DMS153 treated with DMSO at 0.1 percent for 48 hours (cell line): Measurements from ENCODE around the gene SCCPDH.
A peak's percentile ranks its signal among the peaks of the same experiment; 100 is the strongest.
"Not testable (repeated sequence)": the region's sequence is repeated elsewhere in the genome, so short reads cannot be mapped to it uniquely, and the experiment has no call there.

Experiments
- DNase-seq: peaks from one replicate; lab custom pipeline; 2025; ENCODE audit not compliant: unreplicated experiment; lab: John Stamatoyannopoulos, UW

The SCCPDH gene, protein sequence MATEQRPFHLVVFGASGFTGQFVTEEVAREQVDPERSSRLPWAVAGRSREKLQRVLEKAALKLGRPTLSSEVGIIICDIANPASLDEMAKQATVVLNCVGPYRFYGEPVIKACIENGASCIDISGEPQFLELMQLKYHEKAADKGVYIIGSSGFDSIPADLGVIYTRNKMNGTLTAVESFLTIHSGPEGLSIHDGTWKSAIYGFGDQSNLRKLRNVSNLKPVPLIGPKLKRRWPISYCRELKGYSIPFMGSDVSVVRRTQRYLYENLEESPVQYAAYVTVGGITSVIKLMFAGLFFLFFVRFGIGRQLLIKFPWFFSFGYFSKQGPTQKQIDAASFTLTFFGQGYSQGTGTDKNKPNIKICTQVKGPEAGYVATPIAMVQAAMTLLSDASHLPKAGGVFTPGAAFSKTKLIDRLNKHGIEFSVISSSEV

DNA sequence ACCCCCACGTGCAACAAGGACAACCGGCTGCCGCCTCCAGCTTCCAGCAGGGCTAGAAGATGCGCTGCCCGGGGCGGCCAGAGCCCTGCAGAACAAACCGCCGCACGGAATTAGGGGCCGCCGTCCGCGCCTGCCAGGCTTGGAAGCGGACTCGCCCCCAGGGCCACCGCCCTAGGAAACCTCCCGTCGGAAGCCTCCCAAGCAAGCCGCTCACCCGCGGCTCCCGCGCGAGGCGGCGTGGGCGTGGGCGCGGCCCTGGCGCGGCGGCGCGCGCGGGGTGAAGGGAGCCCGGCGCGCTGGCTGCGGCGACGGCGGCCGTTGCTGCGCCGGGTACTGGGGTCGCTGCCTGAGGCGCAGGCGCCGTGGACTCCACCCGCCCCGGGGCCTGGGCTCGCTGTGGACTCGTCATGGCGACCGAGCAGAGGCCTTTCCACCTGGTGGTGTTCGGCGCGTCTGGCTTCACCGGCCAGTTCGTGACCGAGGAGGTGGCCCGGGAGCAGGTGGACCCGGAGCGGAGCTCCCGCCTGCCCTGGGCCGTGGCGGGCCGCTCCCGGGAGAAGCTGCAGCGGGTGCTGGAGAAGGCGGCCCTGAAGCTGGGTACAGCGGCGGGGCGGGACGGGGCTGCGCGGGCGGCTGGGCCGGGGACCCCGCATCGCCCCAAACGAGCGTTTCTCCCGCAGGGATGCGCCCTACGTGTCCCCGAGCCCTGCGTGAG lies at the start of gene SCCPDH:
Gene SCCPDH (plus strand): TSS at position 394 of the 715 bp plus-strand sequence. CDS start 14 bp downstream, at position 408.
- DNase-seq: peak; percentile 78

DNA sequence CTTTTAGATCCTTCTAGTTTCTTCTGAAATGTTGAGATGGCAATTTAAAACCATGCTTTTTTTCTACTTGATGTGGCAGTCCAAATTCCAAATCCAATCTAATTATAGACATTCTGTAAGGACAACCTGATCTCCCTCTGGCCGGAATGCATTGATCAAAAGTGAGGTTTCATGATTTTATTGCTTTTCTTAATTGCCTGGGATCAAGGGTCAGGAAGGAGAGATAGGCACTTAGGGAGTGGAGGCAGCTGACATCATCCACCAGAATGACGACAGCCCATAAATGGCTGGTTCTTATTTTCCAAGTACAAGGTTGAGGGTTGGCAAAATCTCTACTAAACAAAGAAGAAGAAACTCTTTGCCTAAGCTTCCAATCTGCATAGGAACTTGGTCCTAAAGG lies 46.4 kb upstream of the SCCPDH start:
- DNase-seq: no peak

DNA sequence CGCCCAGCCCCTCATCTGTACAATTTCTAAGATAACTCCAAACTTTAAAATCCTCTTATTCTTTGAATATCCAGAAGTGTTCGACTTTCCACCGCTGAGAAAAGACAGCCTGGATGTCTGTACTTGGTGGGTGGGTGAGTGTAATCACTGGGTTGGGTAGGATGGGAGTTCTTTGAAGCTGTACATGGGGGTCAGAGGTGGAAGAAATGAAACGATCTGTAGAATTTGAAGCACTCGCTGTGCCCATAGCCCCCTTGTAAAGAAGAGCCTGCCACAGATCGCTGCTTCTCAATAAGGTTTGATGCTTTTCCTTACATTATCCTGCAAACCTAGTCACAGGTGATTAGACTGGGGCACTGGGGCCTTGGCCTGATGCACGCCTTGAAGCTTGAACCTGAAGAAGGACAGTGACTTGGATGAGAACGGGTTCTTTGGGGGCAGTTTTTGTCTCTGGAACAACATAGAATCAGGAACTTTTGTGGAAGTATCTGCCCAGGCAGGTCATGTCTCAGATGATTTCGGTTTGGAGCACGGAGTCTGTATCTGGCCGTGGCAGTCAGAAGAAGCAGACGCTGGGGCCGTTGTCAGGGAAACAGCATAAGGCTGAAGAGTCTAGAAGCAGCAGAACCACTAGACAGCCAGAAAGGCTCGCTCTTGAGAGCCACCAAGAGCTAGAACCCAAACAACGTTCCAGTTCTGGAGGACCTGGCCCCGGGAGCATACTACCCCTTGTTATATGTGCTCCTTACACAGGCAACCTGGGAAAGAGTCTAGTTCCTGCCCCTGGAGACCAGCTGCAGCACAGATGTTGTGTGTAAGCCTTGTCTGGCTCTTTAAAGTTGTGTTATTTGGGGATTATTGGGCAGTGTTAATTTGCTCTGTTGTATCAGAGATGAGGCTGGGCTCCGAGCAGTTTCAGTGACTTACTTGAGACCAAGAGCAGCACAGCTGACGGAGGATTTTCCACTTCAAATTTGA lies 45.1 kb upstream of the SCCPDH start:
- DNase-seq: no peak

DNA sequence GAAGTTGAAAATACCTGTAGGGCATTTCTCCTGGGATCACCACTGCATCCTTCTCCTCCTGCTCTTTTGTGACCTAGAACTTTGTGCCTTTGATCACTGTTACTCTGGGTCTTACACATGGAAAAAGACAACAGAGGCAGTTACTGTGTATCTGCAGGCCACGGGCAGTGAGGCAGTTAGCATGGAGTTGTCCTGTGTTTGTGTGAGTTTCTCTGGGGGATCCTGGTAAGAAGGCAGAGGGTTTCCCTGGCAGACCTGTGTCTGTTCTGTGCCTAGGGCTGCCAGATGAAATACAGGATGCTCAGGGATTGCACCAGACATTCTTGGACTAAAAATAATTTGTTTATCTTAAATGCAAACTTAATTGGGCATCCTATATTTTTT lies 44.4 kb upstream of the SCCPDH start:
- DNase-seq: no peak

DNA sequence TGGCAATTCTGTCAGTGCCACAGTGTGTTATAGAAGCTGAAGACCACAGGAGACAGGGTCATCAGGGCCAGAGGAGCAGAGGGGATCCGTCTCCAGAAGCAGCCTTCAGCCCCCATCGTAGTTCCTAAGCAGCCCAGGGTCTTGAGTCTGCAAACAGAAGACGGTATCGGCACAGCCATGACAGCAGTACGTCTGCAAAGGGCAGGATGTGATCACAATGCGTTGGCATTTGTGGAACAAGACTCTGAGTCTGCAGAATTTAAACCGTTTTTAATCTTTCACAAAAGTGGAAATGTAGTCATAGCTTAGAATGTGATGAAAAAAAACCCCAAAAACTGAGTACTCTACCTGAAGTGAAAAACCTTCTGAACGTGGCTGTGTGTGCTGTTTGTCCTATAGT lies 44.0 kb upstream of the SCCPDH start:
- DNase-seq: no peak

DNA sequence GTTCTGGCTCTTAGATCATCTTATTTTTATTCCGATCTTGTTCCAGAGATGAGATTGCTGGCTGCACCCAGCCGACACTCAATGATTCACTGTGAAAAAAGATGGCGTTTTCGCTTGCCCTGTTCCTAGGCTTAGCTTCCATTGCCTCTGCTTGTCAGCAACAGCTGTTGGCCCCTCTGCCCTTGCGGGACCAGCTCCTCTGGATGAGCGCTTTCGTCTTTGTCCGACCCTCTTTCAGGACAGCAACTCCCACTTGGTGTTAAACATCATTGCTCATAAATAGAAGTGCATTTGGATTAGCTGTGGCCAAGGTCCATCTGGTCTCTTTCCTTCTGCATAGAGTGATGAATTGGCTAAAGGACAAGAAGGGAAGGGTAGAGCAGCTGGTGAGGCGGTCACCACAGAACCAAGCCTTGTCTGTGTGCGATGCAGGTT lies 43.5 kb upstream of the SCCPDH start:
- DNase-seq: no peak

DNA sequence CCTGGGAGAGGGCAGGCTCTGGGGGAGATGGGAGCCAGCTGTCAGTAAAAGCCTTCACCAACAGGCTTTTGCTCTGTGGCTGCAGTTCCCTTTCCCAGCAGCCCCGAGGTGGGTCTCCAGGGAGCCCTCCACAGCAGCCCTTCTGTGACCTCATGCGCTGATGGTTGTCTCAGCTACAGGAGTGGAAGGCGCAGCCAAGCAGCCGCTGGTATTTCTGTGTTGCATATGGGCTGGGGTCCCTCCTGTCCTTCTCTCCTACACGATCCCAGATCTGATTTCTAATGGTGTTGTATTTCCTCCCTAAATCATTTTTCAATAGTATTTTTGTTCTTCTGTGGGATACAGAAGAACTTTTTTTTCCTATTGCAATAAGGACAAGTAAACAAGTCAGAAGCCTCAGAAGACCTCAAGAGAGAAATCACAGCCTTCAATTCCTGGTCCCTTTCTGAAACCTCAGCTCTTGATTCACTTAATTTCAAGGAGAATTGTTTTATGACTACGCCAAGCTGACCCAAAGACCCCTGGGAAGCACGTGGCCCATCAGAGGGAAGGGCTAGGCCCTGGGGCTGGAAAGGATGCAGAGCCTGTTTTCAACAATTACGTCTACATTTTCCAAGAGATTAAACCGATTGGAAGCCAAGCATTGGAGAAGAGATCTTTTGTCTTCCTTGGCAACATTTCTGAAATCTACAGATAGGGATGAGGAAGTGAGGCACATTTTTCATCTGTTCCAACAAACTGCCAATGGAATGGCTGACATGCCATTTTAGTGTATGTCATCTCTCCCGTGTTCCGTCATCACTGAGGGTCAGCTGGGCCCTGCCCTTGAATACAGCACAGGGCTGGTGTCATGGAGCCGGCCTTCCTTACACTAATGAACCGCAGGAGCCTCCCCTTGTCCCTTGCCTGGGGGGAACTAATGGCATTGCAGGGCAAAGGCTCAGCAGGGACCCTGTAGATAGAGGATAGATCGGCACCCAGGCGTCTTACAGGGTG lies 42.0 kb upstream of the SCCPDH start:
- DNase-seq: no peak

DNA sequence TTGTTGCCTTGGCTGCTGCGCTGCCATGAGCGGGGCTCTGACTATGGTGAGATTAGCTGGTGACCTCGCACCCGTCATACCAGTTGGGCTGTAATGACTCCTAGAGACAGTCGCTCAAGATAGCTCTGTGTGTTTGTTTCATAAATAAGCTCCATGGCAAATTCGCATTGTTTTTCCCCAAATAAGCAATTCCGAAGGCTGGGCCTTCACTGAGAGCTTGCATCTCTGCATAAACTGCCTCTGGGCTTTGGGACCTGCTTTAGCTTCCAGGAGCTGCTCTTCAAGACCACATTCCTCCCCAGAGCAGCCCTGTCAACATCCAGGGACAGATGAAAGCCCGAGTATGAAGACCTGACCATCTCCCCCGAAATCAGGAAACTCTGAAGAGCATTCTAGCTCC lies 40.7 kb upstream of the SCCPDH start:
- no peak for DNase-seq

DNA sequence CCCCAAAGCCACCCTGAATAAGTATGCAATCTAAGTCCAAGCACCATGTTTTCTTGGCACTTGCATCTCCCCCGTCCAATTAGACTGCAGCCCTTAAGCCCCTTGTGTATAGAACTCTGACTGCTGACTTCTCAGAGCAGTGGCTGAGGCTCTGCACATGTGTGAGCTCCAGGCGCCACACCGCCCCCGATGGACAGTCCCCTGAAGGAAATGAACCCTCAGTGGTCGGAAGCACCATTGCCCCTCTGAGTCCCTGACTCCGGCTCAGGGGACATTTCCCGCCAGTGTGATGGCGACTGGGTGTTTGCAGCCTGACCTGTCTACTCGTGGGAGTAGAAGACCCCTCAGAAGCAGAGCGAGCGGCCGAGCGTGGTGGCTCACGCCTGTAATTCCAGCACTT lies 37.2 kb upstream of the SCCPDH start:
- no peak for DNase-seq

DNA sequence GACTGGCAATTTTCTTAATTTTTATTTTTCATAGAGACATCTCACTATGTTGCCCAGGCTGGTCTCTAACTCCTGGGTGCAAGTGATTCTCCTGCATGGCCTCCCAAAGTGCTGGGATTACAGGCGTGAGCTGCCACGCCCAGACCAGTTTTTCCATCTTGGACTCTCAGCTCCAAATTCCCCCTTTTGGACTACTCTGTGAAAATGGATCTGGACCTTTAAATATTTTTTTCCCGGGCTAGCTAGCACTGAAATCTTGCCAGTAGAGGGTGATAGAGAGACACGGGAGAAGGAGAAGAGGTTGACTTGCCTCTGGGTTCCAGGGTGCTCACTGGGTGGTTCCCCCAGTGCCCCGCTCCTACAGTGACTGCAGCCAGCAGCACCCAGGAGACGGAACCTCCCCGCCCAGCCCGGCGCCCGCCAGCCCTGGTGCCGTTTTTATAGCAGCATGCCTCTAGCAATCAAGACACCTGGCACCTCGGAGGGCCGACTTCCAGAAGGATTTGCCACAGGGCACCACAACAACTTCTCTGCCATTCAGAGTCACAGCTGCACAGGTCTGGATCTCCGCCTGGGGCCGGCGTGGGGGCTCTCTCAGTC lies 34.7 kb upstream of the SCCPDH start:
- peak; percentile 90 for DNase-seq

DNA sequence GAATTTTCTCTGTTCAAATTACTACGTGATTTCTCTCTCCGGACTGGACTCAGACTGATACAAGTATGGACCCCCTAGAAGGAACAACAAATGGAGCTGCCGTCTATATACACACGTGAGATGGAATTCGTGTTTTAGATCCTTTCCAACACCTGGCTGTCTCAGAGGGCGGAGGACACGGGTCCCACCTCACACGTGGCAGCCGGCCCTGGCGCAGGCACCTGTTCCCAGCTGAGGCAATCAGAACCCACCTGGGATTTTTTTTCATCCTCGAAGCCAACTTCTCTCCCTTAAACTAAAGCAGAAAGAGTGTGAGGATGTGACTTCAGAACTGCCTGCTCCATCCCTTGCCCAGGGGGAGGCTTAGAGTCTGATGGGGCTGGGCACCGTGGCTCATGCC lies 34.1 kb upstream of the SCCPDH start:
- DNase-seq: no peak

DNA sequence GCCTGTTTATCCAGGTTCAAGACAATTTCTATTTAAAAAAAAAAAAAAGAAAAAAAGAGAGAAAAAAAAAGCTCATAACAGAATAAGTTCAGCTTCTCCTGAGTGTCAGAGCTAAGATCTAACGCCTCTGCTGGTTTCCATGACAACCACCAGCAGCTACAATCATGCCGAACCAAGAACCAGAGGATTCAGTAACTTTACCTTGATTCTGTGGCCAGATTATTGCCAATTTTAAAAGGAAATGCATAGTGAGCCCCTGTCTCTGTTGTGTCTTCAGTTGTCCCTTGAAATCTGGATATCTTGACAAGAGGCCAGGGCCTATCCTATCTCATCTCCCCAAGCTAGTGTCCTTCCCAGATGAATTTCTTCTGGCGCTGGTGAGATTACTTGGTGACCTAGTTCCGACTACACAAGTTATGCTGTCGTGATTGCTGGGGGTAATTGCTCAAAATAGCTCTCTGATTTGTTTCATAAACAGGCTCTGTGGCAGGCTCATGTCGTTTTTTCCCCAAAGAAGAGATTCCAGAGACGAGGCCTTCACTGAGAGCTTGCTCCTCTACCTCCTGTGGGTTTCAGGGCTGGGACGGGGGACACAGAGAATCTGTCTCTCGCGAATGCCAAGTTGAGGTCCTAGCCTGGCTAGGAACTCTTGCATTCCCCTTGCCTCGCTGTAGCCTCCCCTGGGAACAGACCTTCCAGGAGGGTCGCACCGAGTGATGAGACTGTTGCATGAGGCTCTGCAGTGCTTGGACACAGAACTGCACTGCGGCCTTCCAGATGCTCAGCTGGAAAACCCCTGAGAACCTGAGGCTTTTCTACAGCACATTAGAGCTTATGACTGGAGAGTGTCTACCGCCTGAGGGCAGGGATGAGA lies 32.4 kb upstream of the SCCPDH start:
- DNase-seq: no peak

DNA sequence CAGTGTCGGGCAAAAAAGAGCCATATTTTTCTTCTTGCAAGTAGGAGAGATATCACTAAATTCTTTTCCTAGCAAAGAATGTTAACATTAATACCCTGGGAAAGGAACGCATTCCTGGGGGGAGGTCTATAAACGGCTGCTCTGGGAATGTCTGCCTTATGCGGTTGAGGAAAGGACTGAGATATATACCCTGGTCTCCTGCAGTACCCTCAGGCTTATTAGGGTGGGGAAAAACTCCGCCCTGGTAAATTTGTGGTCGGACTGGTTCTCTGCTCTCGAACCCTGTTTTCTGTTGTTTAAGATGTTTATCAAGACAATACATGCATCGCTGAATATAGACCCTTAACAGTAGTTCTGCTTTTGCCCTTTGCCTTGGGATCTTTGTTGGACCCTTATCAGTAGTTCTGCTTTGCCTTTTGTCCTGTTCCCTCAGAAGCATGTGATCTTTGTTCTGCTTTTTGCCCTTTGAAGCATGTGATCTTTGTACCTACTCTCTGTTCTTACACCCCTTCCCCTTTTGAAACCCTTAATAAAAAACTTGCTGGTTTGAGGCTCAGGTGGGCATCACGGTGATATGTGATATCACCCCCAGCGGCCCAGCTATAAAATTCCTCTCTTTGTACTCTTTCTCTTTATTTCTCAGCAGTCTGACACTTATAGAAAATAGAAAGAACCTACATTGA lies 29.9 kb upstream of the SCCPDH start:
- not testable (repeated sequence) for DNase-seq

DNA sequence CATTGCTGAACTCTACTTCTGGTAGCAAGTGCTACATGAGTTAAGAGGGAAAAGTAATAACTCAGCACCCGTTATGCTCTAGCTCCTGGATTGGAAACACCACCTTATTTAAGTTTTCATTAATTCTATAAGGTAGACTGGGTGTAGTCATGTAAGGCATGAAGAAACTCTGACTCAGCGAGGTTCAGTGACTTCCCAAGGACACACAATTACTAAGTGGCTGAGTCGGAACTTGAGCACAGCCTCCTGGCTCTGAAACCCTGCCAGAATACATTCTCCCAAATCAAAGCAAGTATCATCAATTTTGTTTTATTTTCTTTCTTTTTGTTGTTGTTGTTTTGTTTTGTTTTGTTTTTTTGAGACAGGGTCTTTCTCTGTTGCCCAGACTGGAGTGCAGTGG lies 29.1 kb upstream of the SCCPDH start:
- no peak for DNase-seq

DNA sequence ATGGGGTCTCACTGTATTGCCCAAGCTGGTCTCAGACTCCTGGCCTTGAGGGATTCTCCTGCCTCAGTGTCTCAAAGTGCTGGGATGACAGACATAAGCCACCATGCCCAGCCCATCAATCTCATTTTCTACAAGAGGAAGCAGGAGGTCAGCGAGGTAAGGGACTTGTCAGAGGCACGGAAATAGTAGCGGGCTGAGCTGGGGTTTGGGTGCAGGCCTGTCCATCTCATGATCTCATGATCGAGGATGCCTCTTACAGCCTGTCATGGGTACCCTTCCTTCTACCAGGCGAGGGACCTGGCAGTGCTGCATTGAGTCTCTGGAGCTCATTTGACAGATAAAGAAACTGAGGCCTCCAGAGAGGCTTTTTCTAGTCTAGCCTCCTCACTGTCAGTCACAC lies 28.5 kb upstream of the SCCPDH start:
- DNase-seq: no peak

DNA sequence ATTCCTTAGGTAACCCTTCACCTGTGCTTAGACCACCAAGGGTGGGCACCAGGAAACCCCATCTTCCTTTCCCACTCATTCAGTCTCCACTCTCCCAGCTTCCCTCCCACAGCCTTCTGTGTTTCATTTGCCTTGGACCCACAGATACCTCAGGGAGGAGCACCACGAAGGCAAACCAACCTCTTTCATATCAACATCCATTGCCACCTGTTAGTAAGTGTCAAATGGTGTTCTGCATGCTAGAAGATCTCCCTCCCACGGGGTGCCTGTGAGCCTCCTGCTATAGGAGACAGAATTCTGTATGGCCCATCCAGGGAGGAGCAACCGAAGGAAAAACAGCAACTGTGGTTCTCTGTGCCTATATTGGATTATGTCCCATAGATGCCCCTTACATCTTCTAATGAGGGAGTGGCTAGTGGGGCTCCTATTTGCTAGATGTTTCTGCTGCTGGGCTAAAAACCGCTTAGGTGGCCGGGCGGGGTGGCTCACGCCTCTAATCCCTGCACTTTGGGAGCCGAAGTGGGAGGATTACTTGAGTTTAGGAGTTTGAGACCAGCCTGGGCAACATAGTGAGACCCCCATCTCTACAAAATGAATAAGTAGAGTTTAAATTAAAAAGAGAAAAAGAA lies 25.6 kb upstream of the SCCPDH start:
- DNase-seq: no peak

DNA sequence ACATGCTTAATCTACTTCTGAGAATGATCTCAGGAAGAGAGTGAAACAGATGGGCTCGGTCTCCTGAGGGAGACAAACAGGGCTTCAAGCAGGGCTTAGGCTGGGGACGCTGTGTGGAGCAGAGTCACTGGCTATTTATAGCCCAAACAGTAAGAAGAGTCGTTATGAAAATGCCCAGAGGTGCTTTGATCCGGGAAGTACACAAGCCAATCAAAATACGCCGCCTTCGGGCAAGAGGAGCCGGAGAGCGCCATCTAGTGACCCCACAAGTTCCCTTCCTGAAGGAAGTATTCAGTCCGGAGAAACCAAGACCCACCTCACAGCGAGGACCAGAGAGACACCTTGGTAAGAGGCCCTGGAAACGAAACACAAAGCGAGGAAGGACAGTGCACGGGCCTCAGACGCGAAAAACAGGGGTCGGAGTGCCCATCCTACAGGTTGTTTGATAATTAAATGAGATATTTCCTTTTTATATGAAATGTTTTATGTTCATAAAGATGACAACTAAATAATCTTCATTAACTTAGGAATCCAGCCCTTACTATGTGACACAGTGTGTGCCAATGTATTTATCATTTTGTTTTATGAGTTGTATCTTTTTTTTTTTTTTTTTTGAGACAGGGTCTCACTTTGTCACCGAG lies 25.0 kb upstream of the SCCPDH start:
- DNase-seq: peak; percentile 94
